ENCODE data around the gene KRTAP5-7.
"Not testable (repeated sequence)": the region's sequence is repeated elsewhere in the genome, so short reads cannot be mapped to it uniquely, and the experiment has no call there.

Gene KRTAP5-7

DNA sequence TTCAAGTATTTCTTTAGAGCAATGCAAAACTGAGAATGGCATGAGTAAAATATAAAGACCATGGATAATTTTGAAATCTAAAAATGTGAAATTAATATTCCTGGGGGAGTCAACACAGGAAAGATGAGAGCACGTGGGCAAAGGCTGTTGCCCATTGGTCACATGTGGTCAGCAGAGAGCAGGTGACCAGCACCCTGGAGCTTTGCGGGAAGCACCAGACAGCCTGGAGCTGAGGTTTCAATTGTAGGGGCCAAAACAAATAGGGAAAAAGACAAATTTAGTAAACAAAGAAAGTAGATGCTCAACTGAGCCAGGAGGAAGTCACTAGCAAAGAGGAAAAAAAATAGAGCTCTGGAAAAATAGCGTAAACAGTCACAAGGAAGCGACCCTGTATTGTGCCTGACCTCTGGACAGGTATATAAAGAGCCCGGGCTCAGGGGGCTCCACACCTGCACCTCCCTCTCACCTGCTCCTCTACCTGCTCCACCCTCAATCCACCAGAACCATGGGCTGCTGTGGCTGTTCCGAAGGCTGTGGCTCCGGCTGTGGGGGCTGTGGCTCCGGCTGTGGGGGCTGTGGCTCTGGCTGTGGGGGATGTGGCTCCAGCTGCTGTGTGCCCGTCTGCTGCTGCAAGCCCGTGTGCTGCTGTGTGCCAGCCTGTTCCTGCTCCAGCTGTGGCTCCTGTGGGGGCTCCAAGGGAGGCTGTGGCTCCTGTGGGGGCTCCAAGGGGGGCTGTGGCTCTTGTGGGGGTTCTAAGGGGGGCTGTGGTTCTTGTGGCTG lies at the start of gene KRTAP5-7:
TSS of gene KRTAP5-7 (plus strand) at position 472 of the 780 bp plus-strand sequence. CDS start at position 506, 34 bp downstream.
- not testable (repeated sequence) for DNase-seq (ENCODE audit: low read depth)

DNA sequence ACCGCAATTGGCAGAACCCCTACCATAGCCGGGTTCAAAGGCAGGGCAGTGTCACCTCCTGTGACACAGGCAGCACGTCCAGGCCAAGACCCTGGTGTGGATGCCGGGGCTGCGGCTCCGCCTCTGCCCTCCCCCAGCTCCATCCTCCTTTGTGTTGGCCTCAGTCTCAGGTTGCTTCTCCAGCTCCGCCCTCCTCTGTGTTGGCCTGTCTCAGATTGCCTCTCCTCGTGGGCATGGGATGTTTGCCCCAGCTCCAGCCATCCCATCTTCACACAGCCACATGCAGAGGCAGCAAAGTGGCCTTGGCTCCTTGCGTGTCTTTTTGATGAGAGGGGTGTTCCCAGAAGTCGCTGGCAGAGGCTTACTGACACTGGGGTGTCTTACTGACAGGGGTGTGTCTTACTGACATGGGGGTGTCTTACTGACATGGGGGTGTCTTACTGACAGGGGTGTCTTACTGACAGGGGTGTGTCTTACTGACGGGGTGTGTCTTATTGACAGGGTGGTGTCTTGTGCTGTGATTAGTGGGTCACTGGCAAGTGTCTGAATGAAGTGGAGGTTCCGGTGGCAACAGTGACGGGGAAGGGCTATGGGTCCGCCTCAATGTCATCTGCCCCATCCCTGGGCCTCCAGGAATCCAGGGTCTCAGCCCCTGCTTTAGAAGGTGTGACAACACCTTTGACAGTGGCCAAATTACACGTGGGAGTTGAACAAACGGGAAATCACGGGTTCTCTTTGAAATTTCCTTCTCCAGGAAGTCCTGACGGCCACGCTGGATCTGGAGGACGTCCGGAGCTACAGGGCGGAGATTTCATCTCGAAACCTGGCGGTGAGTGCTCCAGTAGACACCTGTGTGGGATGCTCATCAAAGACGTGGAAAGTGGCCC lies 49.2 kb upstream of the KRTAP5-7 start:
- no peak for DNase-seq (ENCODE audit: low read depth)

DNA sequence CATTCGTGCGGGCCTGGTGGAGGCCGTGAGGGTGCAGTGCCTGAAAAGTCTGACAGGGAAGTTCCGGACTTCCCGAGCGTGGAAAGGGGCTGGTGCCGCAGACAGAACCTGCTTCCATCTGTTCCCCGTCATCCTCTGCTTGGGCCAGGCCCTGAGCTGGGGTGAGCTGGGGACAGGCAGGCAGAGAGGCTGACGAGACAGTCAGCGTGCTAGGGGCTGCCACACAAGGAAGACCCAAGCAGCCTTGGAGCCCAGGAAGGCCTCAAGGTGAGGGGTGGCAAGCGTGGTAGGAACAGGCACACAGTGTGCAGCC lies 48.6 kb upstream of the KRTAP5-7 start:
- no peak for DNase-seq (ENCODE audit: low read depth)

DNA sequence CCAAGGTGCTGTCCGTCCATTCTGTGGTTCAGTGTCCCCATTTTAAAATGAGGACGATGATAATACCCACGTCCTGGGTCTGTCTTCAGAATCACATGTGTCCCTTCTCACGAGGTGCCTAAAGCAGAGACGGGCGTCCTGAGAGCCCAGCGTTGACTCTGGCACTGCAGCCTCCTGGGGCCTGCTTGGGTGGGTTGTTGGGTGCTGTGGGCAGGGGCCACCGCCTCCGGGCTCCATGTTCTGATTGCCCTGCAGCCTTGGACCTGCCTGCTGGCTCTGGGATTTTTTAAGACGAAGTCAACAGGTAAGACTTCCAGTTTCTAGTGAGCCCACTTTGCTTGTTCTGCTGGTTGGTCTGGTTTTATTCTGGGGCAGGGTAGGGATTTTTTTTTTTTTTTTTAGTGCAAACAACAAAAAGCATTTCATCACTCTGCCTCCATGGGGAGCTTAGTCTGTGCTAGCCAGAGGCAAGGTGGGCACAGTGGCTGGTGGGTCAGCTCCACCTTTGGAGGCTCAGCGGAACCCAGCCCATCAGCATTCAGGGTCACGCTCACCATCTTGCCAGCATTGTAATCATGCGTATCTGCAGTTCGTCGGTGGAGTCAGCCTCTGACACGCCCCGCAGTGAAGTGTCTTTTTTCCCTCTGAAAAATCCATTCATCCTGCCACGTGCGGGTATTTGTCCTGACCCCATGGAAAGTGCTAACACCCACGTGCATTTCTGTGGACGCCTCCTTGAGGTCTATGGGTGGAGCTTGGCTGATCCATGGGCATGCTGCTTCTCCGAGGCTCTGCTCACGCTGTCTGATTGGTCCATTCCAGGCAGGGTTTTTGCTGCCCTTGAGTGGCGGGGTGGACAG lies 45.7 kb upstream of the KRTAP5-7 start:
- DNase-seq (ENCODE audit: low read depth), result no peak

DNA sequence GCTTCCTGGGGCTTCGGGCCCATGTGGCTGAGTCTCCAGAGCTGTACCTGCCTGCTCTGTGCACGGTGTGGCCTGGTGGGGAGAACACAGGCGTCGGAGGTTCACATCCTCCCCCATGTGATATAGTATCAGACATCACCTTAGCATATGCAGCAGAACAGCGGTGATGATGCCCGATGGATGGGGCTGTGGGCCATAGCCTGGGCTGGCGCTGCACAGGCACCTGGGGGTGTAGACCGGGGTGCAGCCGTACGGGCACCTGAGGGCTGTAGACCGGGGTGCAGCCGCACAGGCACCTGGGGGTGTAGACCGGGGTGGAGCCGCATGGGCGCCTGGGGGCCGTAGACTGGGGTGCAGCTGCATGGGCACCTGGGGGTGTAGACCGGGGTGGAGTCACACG lies 44.9 kb upstream of the KRTAP5-7 start:
- DNase-seq (ENCODE audit: low read depth), result no peak

- no peak for DNase-seq (ENCODE audit: low read depth)
Observed at GRCh38 chr11:71482746-71483364, 44.2 kb upstream of the KRTAP5-7 start.

DNA sequence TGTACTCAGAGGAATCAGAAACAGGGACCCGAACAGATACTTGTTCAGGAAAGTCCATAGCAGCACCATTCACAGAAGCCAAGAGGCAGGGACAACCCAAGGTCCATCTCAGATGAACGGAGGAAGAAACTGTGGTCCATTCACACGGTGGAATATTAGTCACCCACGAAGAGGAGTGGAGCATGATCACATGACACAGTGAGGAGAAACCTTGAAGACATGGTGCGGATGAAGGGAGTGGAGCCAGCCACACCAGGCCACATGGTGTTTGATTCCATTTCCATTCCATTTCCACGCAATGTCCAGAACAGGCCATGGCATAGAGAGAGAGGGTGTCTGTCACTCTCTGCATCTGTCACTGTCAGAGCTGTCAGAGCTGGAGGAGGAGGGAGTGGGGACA lies 43.4 kb upstream of the KRTAP5-7 start:
- no peak for DNase-seq (ENCODE audit: low read depth)

DNA sequence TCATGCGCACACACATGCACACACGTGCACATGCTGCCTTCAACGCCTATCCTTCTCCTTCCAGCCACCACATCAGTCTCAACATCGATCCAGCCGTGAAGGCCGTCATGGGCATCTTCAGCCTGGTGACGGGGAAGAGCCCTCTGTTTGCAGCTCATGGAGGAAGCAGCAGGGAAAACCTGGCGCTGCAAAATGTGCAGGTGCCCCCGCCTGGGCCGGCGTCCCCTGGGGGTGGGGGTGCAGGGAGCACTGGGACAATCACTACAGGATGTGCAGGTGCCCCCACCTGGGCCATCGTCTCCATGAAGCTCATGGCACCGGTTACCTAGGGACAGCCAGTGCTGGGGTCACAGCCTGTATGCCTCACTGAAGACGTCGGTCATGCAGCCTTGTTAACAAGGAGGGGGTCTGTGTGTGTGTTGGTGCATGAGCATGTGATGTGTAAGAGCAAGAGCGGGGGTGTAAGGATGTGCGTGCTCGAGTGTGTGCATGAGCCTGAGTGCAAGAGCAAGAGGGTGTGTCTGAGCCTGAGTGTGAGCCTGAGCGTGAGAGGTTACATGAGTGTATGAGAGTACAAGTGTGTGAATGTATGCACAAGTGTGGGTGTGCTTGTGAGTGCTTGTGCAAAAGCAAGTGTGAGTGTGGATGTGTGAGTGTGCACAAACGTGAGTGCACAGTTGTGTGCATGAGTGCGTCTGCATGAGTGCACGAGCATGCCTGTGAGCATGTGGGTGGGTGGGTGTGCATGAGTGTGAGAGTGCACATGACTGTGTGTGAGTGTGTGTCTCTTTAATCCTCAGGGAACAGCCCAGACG lies 42.6 kb upstream of the KRTAP5-7 start:
- no peak for DNase-seq (ENCODE audit: low read depth)

DNA sequence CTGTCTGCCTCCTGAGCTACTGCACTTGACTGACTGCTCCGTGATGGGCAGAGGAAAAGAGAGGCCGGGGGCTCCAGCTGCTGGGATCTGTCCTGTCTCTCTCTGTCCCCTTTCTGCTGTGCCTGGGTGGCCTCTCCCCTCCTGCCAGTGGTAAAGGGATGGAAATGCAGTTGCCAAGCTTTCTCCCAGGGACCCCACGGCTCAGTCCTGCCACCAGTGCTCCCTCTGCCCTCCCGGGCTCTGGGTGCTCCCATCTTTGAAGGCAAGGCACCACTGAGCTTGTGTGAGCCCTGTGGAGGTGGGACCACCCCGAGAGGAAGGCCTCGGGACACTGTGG lies 42.0 kb upstream of the KRTAP5-7 start:
- DNase-seq (ENCODE audit: low read depth), result no peak

DNA sequence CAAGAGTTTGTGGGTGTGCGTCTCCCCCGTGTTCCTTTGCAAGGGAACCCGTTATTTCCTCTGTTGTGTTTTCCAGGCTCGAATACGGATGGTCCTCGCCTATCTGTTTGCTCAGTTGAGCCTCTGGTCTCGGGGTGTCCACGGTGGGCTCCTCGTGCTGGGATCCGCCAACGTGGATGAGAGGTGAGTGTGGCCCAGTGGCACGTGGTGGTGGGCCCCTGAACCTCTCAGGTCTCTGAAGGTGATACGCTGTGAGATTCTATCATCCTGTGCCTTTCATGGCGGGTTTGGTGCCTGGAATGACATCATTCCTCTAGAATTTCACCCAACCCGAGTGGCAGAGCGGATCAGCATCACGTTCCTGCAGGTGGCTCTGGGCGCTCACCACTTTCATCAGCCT lies 41.6 kb upstream of the KRTAP5-7 start:
- no peak for DNase-seq (ENCODE audit: low read depth)

- no peak for DNase-seq (ENCODE audit: low read depth)
Observed at GRCh38 chr11:71486320-71486719, 40.7 kb upstream of the KRTAP5-7 start.

DNA sequence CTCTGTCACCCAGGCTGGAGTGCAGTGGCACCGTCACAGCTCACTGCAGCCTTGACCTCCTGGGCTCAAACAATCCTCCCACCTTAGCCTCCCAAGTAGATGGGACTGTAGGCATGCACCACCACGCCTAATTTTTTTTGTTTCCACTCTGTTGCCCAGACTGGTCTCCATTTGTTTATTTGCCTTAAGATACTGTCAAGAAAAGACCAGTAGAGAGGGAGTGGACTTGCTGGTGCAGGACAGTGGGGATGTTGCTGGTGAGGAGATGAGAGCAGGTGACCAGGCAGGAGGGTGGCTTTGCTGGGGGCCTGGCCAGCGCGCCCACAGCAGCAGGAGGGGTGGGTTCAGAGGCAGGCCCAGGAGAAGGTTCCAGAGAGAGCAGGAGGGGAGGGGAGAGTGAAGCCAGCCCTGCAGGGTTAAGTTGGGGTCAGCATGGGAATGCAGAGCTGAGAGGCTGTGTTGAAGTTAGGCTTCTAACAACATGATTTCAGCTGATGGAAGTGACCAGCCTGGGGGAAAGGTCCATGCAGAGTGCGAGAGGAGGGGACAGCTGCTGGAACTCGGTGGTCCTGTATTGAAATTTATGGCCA lies 38.3 kb upstream of the KRTAP5-7 start:
- DNase-seq (ENCODE audit: low read depth), result no peak

DNA sequence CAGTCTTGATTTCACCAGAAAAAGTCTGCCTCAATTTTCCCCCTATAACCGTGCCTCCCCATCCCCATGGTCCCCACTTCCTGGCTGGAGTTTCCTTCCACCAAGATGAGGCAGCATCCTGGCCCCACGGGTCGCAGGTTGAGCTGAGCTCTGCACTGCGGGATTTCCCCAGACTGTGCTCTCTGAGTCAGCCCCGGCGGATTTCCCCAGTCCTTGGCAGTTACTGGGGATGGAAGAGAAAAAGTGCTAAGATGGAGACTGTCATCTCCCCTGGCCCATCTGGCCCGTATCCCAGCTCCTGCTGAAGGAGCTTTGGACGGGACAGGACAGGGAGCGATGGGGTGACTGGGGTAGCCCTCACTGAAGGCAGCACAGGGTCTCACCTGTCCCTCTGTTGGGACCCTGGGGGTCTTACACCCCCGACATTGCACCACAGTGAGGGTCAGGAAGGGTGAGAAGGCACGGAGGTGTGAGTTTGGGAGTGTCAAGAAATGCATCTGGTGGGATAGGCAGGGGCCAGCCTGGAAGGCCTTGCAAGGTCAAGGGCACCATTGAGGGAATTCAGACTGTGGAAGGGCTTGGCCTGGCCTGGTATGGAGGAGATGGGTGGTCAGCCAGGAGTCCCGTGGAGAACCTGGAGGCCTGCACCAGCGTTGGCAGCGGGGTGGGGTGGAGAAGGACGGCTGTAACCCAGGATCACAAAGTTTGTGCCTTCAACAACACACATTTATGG lies 37.6 kb upstream of the KRTAP5-7 start:
- no peak for DNase-seq (ENCODE audit: low read depth)

DNA sequence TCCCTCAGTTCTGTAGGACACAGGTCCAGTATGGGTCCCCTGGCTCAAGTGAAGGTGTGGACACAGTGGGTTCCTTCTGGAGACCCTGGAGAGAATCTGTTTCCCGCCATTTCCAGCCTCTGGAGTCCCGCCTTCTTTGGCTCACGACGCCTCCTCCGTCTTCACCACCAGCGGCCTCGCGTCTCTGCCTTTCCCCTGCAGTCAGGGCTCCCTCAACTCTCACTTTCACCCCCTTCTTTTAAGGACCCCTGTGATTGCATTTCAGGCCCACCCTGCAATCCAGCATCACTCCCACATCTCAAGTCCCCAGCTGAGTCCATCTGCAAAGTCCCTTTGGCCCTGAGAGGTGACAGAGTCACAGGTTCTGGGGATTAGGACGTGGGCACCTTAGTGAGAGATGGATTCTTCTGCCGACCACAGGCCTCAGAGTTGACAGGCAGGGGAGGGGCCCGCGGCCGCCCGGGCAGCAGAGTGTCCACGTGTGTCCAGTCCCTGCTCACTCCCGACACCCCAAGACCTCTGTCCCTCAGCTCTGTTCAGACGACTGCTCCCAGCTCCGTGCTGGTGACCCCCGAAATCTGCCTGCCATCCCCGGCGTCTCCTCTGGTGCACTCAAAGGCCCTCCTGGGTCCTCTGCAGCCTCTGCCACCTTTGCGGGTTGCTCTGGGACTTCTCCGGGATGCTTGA lies 36.9 kb upstream of the KRTAP5-7 start:
- DNase-seq (ENCODE audit: low read depth), result no peak

DNA sequence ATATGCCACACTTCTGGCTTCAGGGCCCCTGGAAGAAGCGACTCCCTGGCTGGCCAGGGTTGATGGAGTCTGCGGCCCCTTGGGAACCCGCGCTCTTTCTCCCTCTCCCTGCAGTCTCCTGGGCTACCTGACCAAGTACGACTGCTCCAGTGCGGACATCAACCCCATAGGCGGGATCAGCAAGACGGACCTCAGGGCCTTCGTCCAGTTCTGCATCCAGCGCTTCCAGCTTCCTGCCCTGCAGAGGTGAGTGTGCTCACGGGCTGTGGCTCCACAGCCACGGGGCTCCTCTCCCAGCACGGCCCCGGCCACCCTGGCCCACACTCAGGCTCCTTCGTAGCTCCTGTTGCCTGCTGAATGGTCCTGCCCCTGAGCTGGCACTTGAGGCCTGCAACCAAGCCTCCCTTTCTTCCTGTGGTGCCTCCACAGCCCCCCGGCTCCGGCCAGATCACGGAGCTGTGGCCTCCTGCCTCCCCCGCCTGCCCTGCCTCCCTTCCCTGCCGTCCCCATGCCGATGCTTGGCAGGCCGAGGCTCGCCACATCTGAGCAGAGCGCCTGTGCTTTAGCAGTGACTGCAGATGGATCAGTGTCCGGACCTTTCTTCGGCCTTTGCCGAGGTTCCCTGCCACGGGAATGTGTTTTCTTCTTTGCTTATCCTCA lies 36.2 kb upstream of the KRTAP5-7 start:
- DNase-seq (ENCODE audit: low read depth), result no peak

- DNase-seq (ENCODE audit: low read depth), result no peak
Observed at GRCh38 chr11:71491531-71491930, 35.5 kb upstream of the KRTAP5-7 start.

- no peak for DNase-seq (ENCODE audit: low read depth)
Observed at GRCh38 chr11:71491940-71492339, 35.1 kb upstream of the KRTAP5-7 start.

DNA sequence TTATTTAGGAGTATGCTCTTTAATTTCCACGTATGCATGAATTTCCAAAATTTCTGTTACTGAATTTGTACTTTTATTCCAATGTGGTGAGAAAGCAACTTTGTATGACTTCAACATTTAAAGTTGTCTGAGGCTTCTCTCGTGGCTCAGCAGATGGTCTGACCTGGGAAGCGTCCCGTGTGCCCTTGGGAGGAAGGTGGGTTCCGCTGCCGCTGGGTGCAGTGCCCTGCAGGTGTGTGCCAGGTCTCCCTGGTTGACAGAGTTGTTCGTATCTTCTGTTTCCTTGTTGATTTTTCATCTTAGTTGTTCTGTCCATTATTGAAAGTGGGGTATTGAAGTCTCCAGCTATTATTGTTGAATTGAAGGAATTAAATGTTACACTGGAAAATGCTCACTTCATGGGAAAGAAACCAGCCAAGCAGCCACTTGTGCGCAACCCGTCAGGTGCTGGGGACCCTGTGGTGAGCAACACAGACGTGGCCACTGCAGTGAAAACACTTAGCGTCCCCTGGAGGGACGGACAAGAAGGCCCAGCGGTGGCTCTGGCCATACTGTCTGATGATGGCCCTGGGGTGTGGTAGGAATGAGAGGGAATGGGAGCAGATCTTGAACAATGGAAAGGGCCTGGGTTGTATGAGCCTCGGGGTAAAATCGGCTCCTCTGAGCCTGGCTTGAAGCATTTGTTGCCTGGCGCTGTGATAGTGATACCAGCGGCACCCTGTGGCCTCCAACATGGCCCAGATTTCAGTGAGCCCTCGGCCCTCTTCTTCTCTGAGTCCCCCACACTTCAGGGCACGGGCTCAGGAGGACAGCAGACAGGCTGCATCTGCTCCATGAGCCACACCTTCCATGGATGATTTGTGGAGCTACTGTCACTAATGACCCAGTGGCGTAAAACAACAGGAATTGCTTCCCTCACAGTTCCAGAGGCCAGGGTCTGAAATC lies 31.5 kb upstream of the KRTAP5-7 start:
- DNase-seq (ENCODE audit: low read depth), result no peak
